HG02840 (cell line): Measurements from ENCODE around the gene DAAM1.

Experiments
- ATAC-seq: cut with Tn5 transposase; IDR thresholded peaks from one replicate; pipeline ENCODE4 v1.9.1; 2021; ENCODE audit warnings: mild to moderate bottlenecking, moderate library complexity, moderate number of reproducible peaks; ENCODE audit not compliant: unreplicated experiment, low FRiP score

The DAAM1 gene

DNA sequence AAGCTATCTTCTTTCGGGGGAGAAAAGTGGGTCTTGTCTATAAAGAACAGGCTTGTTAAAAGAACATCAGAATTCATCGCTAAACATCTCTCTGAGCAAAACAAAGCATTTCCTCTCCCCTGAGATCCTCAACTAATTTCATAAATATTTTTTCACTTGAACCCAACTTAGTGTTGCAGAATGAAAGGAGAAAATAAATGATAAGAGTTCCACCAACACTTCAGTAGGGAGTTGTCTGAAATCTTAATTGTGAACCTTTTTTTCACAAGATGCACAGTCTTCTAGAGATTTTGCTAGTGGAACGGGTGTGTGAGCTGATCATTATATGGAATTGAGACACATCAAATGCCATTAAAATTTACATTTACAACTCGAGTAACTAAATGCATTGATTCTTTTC, 1.3 kb upstream of the DAAM1 start:
- no peak for ATAC-seq

DNA sequence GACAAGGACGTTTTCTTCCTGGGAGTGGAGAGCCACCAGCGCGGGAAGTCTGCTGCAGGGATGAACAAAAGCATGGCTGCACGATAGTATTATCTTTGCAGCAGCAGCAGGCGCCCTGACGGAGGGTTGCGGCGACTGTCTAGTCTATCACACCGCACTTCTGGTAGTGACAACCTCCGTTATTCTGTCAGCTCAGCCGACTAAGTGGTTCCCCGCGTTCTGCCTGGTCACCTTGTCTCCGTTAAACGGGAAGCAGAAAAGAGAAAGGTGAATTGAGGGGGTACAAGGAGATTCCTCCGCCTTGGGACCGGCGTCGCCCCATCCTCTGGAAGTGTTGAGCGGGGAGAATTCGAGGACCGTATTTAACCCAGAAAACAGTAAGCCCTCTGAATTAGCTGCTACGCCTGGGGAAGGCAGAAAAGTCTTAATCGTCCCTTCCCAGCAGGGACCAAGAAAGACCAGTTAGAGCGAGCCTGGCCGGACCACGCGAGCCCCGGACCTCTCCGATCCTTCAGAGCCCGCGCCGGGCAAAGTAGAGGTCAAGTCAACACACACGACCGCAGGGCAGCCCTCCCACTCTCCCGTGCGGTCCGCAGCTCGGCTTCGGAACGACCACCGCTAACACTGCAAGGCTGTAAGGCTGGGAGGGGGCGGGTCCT, 536 bp upstream of the DAAM1 start:
- peak; percentile 20 for ATAC-seq

GRCh38 chr14:59189091-59189785, 771 bp downstream of the DAAM1 start:
- ATAC-seq: peak; percentile 15

DNA sequence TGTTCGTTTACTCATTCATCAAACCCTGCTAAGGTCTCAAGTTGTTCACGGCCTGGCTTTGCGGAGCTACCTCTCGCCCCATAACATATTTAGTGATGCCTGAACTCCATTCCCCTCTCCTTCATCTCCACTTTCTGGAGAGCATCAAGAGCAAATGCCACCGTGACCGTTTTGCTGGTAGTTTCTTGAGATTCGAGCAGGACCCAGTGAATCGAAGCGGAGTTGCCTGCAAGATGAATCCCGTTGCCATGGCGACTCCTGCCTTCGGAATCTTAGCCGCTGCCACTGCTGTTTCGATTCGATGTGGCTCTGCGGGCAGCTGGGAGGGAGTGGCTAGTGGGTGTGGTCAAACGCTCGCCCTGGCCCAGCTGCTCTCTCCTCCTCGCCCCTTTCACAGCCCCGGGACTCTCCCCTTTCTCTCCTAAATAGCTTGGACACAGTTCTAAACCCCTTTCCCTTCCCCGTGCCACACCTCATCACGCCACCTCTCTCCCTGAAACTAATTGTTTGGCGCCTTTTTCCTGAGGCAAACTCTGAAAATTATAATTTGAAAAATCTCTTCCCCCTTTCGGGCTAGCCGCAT, 1.4 kb downstream of the DAAM1 start:
- ATAC-seq: peak; percentile 44

DNA sequence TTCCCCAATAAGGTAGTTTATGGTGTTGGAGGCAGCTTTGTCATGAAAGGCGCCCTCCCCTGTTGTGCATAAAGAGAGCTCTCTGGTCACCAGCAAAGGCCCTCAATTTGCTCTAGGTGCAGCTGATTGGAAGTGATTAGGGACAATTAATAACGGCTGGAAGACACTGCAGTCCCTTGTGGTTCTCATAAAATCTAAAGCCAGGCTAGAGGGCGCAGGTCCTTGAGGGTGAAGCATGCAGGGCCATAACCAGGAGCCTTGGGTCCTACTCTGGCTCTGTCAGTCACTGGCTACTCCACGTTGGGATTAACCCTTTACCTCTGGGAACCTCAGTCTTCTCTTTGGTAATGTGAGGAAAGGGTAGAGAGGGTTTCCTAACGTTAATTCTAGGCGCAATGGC, 1.9 kb downstream of the DAAM1 start:
- no peak for ATAC-seq

DNA sequence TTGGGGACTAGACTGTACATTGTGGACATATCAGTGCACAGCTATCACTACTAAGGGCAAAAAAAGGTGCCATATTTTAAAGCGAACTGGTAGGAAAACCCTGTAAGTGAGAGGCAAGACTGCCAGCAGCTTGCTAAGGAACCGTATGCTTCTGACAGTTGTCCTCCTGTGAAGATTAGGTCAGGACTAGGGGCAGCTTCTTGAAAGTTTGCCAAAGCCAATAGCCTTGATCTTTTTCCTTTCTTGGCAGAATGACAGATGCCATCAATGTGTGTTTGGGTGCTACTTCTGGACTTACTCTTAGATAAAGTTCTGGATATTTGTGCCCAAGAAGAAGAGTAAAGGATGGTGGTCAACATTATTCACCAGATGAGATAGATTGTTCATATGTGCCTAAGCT, 7.4 kb downstream of the DAAM1 start:
- ATAC-seq: no peak

DNA sequence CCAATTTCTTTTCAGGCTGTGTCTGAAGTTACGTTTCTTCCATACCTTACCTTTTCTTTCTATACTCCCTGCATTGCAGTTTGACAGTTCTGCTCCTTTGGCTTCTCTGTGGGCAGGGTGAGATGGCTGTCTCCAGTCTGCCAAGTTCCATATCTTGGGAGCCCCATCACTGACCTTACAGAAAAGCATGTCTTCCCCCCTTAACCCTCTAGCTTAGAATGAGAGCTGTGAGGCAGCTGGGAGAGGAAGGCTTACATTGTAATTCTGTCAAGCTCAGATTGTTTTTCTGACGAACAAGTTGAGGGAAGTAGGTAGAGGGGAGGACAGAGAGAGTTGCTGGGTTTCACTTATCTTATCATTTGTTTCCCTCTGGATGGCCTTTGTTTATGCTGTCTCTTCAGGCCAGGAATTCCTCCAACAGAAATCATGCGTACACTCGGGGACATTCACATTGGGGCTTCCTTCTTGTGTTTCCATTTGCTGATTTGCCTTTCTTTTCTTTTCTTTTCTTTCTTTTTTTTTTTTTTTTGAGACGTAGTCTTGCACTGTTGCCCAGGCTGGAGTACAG, 9.3 kb downstream of the DAAM1 start:
- no peak for ATAC-seq

DNA sequence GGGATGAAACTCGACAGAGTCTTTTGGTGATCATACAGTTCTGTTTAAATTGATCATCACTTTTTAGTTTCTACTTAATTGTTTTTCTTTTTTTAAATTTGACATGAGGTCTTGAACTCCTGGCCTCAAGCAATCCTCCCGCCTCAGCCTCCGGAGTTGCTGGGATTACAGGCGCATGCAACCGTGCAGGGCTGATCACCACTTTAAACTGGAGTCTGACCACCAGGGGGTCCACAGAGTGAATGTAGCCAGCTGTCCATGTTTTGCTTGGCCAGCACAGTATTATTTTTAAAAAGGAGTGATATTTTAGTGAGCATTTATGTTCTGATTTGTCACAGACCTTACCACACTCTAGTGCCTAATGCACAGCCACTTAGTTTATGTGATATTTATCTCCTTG, 10.7 kb downstream of the DAAM1 start:
- no peak for ATAC-seq

DNA sequence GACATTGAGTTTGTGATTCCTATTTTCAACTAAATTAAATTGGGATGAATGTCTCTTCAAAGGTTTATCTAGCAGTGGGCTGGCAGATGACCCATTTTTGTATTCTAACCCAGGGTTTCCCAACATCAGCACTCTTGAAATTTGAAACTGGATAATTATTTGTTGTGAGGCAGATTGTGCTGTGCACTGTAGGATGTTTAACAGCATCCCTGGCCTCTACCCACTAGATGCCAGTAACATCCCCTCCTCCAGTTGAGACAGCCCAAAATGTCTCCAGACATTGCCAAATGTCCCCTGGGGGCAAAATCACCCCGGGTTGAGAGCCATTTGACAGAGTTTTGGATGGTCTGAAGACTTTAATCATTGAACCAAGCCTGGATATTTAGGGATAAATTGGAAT, 11.1 kb downstream of the DAAM1 start:
- no peak for ATAC-seq

- ATAC-seq: no peak
Observed at GRCh38 chr14:59200195-59200594, 11.7 kb downstream of the DAAM1 start.

- no peak for ATAC-seq
Observed at GRCh38 chr14:59202031-59202430, 13.6 kb downstream of the DAAM1 start.

GRCh38 chr14:59204305-59204704, 15.8 kb downstream of the DAAM1 start:
- no peak for ATAC-seq

- ATAC-seq: no peak
Observed at GRCh38 chr14:59206892-59207291, 18.4 kb downstream of the DAAM1 start.

- no peak for ATAC-seq
Observed at GRCh38 chr14:59207506-59207933, 19.1 kb downstream of the DAAM1 start.

DNA sequence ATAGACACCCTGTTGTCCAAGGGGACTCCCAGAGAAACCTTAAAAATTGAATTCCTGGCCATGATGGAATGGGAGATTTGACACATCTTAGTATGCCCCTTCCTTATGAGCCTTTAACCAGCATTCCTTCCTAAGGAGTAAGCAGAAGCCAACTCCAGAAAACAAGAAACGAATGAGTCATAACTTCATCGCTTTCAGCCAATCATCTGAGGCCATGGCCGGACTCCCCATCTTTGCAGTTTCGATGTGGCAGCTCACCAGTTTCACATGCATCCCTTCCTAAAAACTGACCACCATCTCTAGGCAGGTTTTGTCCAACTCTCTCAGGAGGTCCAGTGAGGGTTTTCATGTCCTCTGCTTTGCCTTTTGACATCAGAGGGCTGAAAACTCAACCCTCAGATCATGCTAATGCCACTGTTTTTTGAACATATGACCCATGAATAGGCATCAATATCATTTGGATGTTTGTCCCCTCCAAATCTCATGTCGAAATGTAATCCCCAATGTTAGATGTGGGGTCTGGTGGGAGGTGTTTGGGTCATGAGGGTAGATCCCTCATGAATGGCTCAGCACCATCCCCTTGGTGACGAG, 19.9 kb downstream of the DAAM1 start:
- no peak for ATAC-seq

DNA sequence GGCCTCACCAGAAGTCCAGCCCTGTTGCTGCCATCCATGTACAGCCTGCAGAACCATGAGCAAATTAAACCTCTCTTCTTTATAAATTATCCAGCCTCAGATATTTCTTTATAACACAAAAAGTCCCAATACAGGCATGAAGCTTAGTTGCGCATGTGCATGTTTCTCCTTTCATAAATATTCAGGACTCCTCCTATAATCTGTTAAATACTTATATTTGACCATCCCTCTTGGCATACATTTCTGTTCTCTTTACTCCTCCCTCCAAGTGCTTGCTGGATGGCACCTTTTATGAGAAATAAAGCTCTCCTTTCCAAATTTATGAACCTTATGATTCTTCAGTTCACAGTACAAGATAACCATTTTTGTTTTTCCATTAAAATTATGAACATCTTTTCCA, 20.5 kb downstream of the DAAM1 start:
- no peak for ATAC-seq

GRCh38 chr14:59210621-59211020, 22.2 kb downstream of the DAAM1 start:
- no peak for ATAC-seq

GRCh38 chr14:59213368-59214315, 25.2 kb downstream of the DAAM1 start:
- no peak for ATAC-seq

DNA sequence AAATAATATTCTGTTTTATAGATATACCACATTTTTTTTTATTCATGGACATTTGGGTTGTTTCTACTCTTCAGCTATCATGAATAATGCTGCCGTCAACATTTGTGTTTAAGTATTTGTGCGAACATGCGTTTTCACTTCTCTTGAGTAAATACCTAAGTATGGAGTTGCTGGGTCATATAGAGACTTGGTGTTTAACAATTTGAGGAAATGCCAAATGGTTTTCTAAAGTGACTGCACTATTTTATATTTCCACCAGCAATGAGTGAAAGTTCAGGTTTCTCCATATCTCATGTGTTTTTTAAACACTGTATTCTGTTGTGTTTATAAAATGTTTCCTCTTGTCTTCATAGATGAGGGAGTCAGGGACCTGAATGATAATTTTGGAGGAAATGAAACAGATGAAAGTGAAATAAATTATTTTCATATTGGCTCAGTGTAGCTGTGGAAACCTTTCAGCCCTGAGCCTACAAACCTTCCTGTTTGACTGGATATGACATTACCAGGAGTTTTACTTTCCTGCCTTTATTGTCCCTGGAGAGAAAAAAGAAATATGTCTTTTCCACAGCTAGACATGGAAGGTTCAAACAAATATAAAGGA, 26.3 kb downstream of the DAAM1 start:
- ATAC-seq: no peak

GRCh38 chr14:59215322-59215721, 26.9 kb downstream of the DAAM1 start:
- ATAC-seq: no peak
